ENCODE data around the gene COL23A1. TPM values are rescaled to one million over a fixed set of nuclear protein-coding genes. Genes with fewer than 3 reads are reported as not detected.
"Not testable (repeated sequence)": the region's sequence is repeated elsewhere in the genome, so short reads cannot be mapped to it uniquely, and the experiment has no call there.

Gene COL23A1
- total RNA-seq, 2 donors from 2014 or later = 0.17 to 0.19 TPM

- H3K9me3 Mint-ChIP-seq = no peaks in the 10 kb centered on the region
- H3K27ac Mint-ChIP-seq = no peak overlapping the region
- DNase-seq (ENCODE audit: low spot score) = no peak
- no peak overlapping the region for H3K4me3 Mint-ChIP-seq
- ATAC-seq = no peak
- no peaks in the 10 kb centered on the region for H3K36me3 Mint-ChIP-seq
- no peaks in the 10 kb centered on the region for H3K4me1 Mint-ChIP-seq (ENCODE audit: low read depth in 2 of 2)
- peaks cover 0 to 2% of the 10 kb centered on the region in 2 donors for H3K27me3 Mint-ChIP-seq
Observed at GRCh38 chr5:178323541-178323865, 266.7 kb downstream of the COL23A1 start.

DNA sequence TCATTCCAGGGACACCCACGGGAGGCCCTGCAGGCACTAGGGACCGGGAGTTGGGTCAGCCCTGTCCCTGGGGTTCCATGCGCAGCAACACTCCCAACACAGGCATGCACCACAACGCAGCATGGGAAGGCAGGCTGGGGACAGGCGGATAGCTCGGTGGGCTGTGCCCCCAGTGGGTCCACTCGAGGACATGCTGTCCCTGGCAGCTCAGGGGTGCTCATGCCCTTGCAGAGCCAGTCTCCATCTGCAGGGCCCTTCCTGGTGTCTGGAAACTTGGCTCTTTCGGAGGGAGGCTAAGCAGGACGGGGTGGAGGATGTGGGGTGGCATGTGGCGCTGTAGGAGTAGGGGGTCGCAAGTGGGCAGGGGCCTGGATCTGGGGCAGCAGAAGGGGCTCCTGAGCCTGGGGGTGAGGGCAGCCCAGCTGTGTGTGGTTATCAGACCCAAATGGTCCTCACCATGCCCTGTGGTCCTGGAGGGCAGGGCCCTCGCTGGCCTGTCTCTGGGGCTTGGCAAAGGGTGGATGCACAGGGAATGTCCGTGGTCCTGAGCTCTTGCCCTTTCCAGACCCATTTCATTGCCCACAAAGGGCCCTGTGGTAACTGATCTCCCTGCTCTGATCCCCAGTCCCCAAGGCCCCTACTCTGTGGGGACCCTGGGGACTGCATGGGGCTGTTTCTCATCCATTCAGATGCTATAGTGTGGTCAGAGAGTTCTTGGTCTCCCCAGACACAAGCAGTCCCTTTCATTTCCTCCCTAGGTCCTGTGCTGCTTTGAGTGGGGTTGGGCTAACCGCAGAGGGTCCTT lies 267.3 kb downstream of the COL23A1 start:
- H3K27me3 Mint-ChIP-seq = no peaks in the 10 kb centered on the region
- H3K36me3 Mint-ChIP-seq = no peaks in the 10 kb centered on the region
- H3K4me1 Mint-ChIP-seq (ENCODE audit: low read depth in 2 of 2) = no peaks in the 10 kb centered on the region
- DNase-seq (ENCODE audit: low spot score) (no peak), ATAC-seq (no peak)
- no peaks in the 10 kb centered on the region for H3K9me3 Mint-ChIP-seq
- no peak overlapping the region for H3K4me3 Mint-ChIP-seq
- no peak overlapping the region for H3K27ac Mint-ChIP-seq

- Mint-ChIP-seq H3K9me3 (peaks cover 6% of the 10 kb centered on the region), H3K27ac (no peak overlapping the region), H3K4me3 (no peak overlapping the region), H3K4me1 (ENCODE audit: low read depth in 2 of 2) (no peaks in the 10 kb centered on the region), H3K27me3 (peaks cover 0 to 4% of the 10 kb centered on the region in 2 donors), H3K36me3 (peaks cover 5% of the 10 kb centered on the region)
- DNase-seq (ENCODE audit: low spot score) (peak; percentile 53), ATAC-seq (peak in 1 of 2 donors; percentile 43)
Observed at GRCh38 chr5:178320281-178320855, 269.8 kb downstream of the COL23A1 start.

- Mint-ChIP-seq H3K4me3 (no peak overlapping the region), H3K27ac (no peak overlapping the region), H3K4me1 (ENCODE audit: low read depth in 2 of 2) (no peaks in the 10 kb centered on the region), H3K27me3 (peaks cover 0 to 4% of the 10 kb centered on the region in 2 donors), H3K36me3 (peaks cover 5% of the 10 kb centered on the region), H3K9me3 (peaks cover 6% of the 10 kb centered on the region)
- peak; percentile 50 for DNase-seq (ENCODE audit: low spot score)
- no peak for ATAC-seq
Observed at GRCh38 chr5:178319541-178320041, 270.6 kb downstream of the COL23A1 start.

DNA sequence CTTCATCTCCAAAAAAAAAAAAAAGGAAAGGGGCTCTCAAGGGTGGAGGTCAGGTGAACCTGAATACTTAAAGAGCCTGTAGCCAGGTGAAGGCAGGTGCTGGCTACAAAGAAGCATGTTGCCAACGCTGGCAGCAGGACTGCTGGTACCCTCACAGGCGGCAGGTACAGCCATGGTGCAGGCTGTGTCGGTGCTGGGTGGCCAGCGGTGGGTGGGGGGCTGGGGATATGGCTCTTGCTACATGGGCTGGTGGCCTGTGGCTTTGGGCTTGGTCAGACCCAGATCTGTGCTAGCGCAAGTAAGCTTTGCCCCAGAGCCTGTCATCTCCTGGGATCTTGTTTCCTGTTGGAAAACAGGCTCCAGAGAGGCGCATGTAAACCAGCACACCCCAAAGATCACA lies 271.3 kb downstream of the COL23A1 start:
- peaks cover 5% of the 10 kb centered on the region for H3K36me3 Mint-ChIP-seq

DNA sequence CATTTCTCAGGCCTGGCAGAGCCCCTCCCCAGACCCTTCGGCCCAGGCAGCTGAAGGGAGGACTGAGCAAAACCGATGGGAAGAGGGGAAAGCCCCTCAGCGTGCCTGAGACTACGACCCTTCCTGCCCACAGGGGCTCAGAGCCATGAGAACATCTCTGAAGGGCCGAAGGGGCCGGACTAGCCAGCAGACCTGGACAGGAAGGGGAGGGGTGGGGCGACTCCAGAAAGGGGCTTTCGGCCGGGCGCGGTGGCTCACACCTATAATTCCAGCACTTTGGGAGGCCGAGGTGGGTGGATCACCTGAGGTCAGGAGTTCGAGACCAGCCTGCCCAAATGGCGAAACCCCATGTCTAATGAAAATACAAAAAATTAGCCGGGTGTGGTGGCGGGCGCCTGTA lies 271.8 kb downstream of the COL23A1 start:
- Mint-ChIP-seq H3K4me1 (ENCODE audit: low read depth in 2 of 2) (no peaks in the 10 kb centered on the region), H3K9me3 (peaks cover 6% of the 10 kb centered on the region), H3K36me3 (peaks cover 5% of the 10 kb centered on the region), H3K27ac (no peak overlapping the region), H3K4me3 (no peak overlapping the region), H3K27me3 (peaks cover 0 to 4% of the 10 kb centered on the region in 2 donors)
- ATAC-seq (no peak), DNase-seq (ENCODE audit: low spot score) (peak; percentile 26)

More for the DNA sequence above, 271.3 kb downstream of the COL23A1 start:
- Mint-ChIP-seq H3K4me1 (ENCODE audit: low read depth in 2 of 2) (no peaks in the 10 kb centered on the region), H3K4me3 (no peak overlapping the region), H3K27ac (no peak overlapping the region), H3K9me3 (peaks cover 6% of the 10 kb centered on the region), H3K27me3 (peaks cover 0 to 4% of the 10 kb centered on the region in 2 donors)
- peak; percentile 47 for DNase-seq (ENCODE audit: low spot score)
- no peak for ATAC-seq

DNA sequence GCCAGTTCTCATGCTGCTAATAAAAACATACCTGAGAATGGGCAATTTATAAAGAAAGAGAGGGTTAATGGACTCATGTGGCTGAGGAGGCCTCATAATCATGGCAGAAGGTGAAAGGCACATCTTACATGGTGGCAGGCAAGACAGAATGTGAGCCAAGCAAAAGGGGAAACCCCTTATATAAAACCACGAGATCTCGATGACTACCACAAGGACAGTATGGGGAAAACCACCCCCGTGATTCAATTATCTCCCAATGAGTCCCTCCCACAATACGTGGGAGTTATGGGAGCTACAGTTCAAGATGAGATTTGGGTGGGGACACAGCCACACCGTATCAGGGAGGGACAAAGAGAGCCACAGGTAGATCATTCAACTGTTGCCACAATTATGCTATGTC lies 272.5 kb downstream of the COL23A1 start:
- DNase-seq (ENCODE audit: low spot score) = peak; percentile 41
- H3K27ac Mint-ChIP-seq; H3K4me1 Mint-ChIP-seq (ENCODE audit: low read depth in 2 of 2); H3K27me3 Mint-ChIP-seq; H3K9me3 Mint-ChIP-seq; H3K36me3 Mint-ChIP-seq; H3K4me3 Mint-ChIP-seq; ATAC-seq: not testable (repeated sequence)

GRCh38 chr5:178314961-178315820 lies 275.0 kb downstream of the COL23A1 start:
- Mint-ChIP-seq H3K4me3 (no peak overlapping the region), H3K27me3 (peaks cover 0 to 4% of the 10 kb centered on the region in 2 donors), H3K36me3 (peaks cover 5% of the 10 kb centered on the region), H3K4me1 (ENCODE audit: low read depth in 2 of 2) (no peaks in the 10 kb centered on the region), H3K9me3 (peaks cover 6% of the 10 kb centered on the region), H3K27ac (no peak overlapping the region)
- peak; percentile 53 for DNase-seq (ENCODE audit: low spot score)
- ATAC-seq = no peak

DNA sequence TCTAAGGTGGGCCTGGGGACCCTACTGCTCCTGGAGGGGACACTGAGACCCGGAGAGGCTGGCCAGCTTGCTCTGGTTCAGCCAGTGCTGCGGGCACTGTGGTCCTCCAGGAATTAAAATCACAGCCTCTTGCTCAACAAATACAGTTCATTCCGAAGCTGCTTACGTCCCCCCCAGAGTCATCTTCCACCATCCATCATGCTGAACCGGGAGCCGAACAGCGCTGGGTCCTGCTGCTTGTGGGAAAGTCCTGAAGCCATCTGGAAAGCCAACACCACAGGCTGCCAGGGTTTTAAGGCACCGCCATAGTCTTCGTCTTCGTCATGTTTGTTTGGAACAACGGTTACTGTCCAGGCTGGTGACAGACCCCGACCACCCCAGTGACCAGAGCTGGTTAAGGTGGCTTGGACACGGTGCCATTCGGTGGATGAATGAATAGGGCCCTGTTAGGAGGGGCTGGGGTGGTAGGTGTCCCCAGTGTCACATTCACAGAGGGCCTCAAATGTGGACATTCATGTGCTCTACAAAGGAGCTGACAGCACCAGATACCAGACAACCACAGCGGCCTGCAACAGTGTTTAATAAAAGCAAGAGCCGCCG lies 276.0 kb downstream of the COL23A1 start:
- Mint-ChIP-seq H3K4me3 (no peak overlapping the region), H3K36me3 (peaks cover 5% of the 10 kb centered on the region), H3K9me3 (peaks cover 6% of the 10 kb centered on the region), H3K4me1 (ENCODE audit: low read depth in 2 of 2) (no peaks in the 10 kb centered on the region), H3K27me3 (peaks cover 0 to 4% of the 10 kb centered on the region in 2 donors), H3K27ac (no peak overlapping the region)
- peak; percentile 44 for DNase-seq (ENCODE audit: low spot score)
- ATAC-seq = no peak

DNA sequence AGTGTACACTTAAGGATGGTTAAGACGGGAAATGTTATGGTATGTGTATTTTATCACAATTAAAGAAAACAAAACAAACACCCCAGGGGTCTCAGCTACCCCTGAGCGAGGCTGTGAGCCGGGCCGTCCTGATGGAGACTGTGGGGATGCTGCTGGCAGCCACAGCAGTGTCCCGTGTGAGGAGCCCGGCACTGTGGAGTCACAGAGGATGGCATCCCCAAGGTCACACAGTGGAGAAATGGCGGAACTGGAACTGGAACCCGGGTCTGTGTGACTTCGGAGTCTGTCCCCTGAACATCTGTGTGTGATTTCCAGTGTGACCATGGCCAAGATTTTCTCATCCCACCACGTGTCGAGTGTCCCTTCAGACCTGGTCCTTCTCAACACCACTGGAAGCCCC lies 276.9 kb downstream of the COL23A1 start:
- Mint-ChIP-seq H3K27ac (no peak overlapping the region), H3K4me3 (no peak overlapping the region), H3K27me3 (peaks cover 0 to 4% of the 10 kb centered on the region in 2 donors), H3K9me3 (peaks cover 6% of the 10 kb centered on the region), H3K4me1 (ENCODE audit: low read depth in 2 of 2) (no peaks in the 10 kb centered on the region), H3K36me3 (peaks cover 5% of the 10 kb centered on the region)
- DNase-seq (ENCODE audit: low spot score) (peak; percentile 37), ATAC-seq (no peak)

- no peak for ATAC-seq
- no peak overlapping the region for H3K27ac Mint-ChIP-seq
- DNase-seq (ENCODE audit: low spot score) = peak; percentile 1
Observed at GRCh38 chr5:178312880-178313282, 277.3 kb downstream of the COL23A1 start.

DNA sequence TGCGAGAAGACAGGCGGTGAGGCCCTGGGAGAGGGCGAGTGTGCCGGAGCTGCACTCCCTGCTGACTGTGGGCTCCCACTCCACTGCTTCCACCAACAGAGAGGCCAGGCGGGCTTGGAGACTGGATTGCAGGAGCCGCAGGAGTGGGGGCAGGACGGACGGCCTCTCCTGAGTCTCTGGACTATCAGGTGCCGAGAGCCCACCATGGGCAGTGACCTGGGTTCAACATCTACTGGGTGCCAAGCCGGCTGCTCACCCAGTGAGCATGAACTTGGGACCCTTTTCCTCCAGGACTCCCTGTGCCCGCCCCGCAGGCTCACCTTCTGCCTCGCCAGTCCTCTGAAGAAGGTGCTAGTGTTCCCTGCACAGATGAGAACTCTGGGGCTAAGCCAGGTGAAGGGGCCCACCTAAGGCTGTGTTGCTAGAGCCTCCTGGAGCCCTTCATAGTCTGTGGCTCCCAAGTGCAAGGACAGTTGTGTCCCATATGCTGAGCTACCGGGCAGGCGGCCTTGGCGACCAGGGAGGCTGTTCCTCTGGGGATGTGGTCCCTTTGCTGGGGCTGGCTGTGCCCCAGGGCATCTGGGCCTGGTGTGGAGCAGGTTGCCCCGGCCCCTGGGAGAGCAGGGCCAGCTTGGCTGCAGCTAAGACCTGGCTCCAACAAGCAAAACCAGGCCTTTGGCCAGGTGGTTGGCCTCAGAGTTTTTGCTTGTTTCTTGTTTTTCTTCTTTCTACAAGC lies 279.9 kb downstream of the COL23A1 start:
- DNase-seq (ENCODE audit: low spot score) (peak; percentile 49), ATAC-seq (no peak)
- Mint-ChIP-seq H3K4me1 (ENCODE audit: low read depth in 2 of 2) (no peaks in the 10 kb centered on the region), H3K27me3 (peaks cover 0 to 8% of the 10 kb centered on the region in 2 donors), H3K9me3 (no peaks in the 10 kb centered on the region), H3K36me3 (no peaks in the 10 kb centered on the region), H3K27ac (no peak overlapping the region), H3K4me3 (no peak overlapping the region)

More at GRCh38 chr5:178312880-178313282, 277.3 kb downstream of the COL23A1 start:
- Mint-ChIP-seq H3K4me1 (ENCODE audit: low read depth in 2 of 2) (no peaks in the 10 kb centered on the region), H3K9me3 (peaks cover 6% of the 10 kb centered on the region), H3K36me3 (peaks cover 5% of the 10 kb centered on the region), H3K27me3 (peaks cover 0 to 4% of the 10 kb centered on the region in 2 donors), H3K4me3 (no peak overlapping the region)
